SK-N-SH (cell line): ENCODE results near the gene POC5.
"Not testable (repeated sequence)": the region's sequence is repeated elsewhere in the genome, so short reads cannot be mapped to it uniquely, and the experiment has no call there.

Experiments used
- EP300 ChIP-seq, 2 experiments: IDR thresholded peaks; 2 replicates each; pipeline versions ENCODE4 v1.4.0 to v1.6.1; 2012; ENCODE audit warnings: borderline replicate concordance in 1 of 2, low read depth in 1 of 2, low read length in 1 of 2
- EZH2phosphoT487 ChIP-seq: fragments of 200-600 bp; sonication (generic); IDR thresholded peaks from 2 replicates; pipeline ENCODE4 v1.6.1; 2017; ENCODE audit warnings: low read depth, mixed run types, mild to moderate bottlenecking, antibody characterized with exemption, moderate library complexity, borderline replicate concordance
- JUND ChIP-seq: IDR thresholded peaks from 2 replicates; pipeline ENCODE4 v1.4.0; 2012
- POLR2AphosphoS5 ChIP-seq: IDR thresholded peaks from 2 replicates; pipeline ENCODE4 v1.6.1; 2012; ENCODE audit warnings: low read depth, low read length
- TAF1 ChIP-seq: IDR thresholded peaks from 2 replicates; pipeline ENCODE4 v1.6.1; 2012; ENCODE audit warnings: low read depth, mild to moderate bottlenecking, low read length, moderate library complexity, borderline replicate concordance
- TF ChIP-seq, protein P1 (sequence below): fragments of 200-600 bp; sonication (generic); IDR thresholded peaks from 2 replicates; pipeline ENCODE4 v1.6.1; 2017; ENCODE audit warnings: antibody characterized with exemption, mild to moderate bottlenecking, moderate library complexity

DNA sequence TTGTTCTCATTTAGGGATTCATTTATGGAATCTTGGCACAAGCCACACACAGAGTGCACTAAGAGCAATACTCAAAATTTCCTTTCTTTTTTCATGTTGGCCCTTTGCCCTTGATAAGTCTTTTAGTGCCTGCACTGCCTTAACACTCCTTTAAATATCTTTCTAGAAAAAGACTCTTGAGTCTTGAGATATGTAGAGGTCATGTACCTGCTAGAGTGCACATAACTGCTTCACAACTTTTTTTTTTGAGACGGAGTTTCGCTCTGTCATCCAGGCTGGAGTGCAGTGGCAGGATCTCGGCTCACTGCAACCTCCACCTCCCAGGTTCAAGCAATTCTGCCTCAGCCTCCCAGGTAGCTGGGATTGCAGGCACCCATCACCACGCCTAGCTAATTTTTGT lies 14.3 kb upstream of the POC5 start:
- not testable (repeated sequence) for TF ChIP-seq EZH2phosphoT487; TAF1; EP300 (IDR thresholded peaks at IDR 0.05; ENCODE audit: borderline replicate concordance in 1 of 2, low read depth in 1 of 2, low read length in 1 of 2); JUND; POLR2AphosphoS5
- TF ChIP-seq, protein P1, sequence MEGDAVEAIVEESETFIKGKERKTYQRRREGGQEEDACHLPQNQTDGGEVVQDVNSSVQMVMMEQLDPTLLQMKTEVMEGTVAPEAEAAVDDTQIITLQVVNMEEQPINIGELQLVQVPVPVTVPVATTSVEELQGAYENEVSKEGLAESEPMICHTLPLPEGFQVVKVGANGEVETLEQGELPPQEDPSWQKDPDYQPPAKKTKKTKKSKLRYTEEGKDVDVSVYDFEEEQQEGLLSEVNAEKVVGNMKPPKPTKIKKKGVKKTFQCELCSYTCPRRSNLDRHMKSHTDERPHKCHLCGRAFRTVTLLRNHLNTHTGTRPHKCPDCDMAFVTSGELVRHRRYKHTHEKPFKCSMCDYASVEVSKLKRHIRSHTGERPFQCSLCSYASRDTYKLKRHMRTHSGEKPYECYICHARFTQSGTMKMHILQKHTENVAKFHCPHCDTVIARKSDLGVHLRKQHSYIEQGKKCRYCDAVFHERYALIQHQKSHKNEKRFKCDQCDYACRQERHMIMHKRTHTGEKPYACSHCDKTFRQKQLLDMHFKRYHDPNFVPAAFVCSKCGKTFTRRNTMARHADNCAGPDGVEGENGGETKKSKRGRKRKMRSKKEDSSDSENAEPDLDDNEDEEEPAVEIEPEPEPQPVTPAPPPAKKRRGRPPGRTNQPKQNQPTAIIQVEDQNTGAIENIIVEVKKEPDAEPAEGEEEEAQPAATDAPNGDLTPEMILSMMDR, result not testable (repeated sequence)
